Nephron progenitor cell (in vitro differentiated cells): ENCODE data around the gene STK10.

Source experiments
- DNase-seq: peaks from one replicate; pipeline ENCODE4 v3.0.0; 2021
- H3K27ac Mint-ChIP-seq: 2 replicates; pipeline ENCODE4 v1.8.0; 2021; ENCODE audit warnings: mild to moderate bottlenecking, moderate library complexity, mixed read lengths
- H3K27me3 Mint-ChIP-seq: 2 replicates; pipeline ENCODE4 v1.8.0; 2021; ENCODE audit warnings: mild to moderate bottlenecking, low read depth, mixed read lengths; ENCODE audit not compliant: poor library complexity
- H3K36me3 Mint-ChIP-seq: 2 replicates; pipeline ENCODE4 v1.8.0; 2021; ENCODE audit warnings: low read depth, mixed read lengths
- H3K4me1 Mint-ChIP-seq: 2 replicates; pipeline ENCODE4 v1.8.0; 2021; ENCODE audit warnings: mixed read lengths
- H3K4me3 Mint-ChIP-seq: 2 replicates; pipeline ENCODE4 v1.8.0; 2021; ENCODE audit warnings: mild to moderate bottlenecking, moderate library complexity, mixed read lengths
- H3K9me3 Mint-ChIP-seq: 2 replicates; pipeline ENCODE4 v1.8.0; 2021; ENCODE audit warnings: mild to moderate bottlenecking, moderate library complexity, mixed read lengths
- TF ChIP-seq, protein P1 (sequence below): fragments of 200-600 bp; sonication (generic); IDR thresholded peaks from 2 replicates; pipeline ENCODE4 v1.5.0; 2021; ENCODE audit warnings: antibody characterized with exemption

Gene STK10

DNA sequence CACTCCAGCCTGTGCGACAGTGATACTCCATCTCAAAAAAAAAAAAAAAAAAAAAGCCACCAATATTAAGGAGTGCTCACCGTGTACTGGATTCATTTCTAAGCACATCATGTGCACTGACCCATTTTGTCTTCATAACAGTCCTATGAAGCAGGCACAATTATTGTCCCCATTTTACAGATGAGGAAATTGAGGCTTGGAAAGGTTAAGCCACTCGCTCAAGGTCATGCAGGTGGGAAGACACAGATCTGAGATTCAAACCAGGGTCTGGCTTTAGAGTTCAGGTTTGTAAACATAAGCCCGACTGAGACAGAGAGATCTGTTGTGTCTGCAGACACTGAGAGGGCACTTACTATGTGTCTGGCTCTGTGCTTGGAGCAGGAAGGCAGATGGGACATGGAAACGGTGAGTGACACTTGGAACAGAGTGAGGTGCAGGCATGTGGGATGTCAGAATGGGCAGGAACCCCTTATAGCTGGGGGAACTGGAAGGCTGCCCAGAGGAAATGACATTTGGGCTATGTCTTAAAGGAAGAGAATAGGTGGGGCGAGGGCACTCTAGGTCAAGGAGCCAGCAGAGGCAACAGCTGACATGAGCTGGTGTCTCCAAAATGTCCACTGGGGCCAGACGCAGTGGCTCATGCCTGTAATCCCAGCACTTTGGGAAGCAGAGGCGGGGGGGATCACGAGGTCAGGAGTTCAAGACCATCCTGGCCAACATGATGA lies 69.9 kb downstream of the STK10 start:
- peak overlapping the region; percentile 37 for H3K27ac Mint-ChIP-seq
- no peaks in the 10 kb centered on the region for H3K27me3 Mint-ChIP-seq
- DNase-seq = no peak
- H3K36me3 Mint-ChIP-seq = peaks cover 14% of the 10 kb centered on the region
- no peaks in the 10 kb centered on the region for H3K9me3 Mint-ChIP-seq
- peaks cover 11% of the 10 kb centered on the region for H3K4me1 Mint-ChIP-seq
- TF ChIP-seq, protein P1, sequence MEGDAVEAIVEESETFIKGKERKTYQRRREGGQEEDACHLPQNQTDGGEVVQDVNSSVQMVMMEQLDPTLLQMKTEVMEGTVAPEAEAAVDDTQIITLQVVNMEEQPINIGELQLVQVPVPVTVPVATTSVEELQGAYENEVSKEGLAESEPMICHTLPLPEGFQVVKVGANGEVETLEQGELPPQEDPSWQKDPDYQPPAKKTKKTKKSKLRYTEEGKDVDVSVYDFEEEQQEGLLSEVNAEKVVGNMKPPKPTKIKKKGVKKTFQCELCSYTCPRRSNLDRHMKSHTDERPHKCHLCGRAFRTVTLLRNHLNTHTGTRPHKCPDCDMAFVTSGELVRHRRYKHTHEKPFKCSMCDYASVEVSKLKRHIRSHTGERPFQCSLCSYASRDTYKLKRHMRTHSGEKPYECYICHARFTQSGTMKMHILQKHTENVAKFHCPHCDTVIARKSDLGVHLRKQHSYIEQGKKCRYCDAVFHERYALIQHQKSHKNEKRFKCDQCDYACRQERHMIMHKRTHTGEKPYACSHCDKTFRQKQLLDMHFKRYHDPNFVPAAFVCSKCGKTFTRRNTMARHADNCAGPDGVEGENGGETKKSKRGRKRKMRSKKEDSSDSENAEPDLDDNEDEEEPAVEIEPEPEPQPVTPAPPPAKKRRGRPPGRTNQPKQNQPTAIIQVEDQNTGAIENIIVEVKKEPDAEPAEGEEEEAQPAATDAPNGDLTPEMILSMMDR = no peak
- H3K4me3 Mint-ChIP-seq = no peak overlapping the region

DNA sequence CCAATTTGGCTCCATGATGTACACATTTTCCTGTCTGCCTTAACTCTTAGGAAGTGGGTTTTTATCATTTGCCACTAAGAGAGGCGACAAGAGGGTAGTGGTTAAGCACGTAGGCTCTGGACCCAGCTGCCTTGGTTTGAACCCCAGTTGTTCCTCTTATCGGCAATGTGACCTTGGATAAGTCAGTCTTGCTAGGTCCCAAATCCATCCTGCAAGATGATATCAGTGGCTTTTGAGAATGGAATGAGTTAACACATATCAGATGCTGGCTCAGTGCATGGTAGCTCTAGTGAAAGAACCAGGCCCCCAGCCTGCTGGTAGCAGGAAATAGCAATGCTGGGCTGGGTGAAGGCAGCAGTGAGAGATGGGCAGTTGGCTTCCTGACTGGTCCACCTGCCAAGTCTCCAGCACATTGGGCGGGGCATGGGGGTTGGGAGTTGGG lies 72.5 kb downstream of the STK10 start:
- Mint-ChIP-seq H3K4me3 (no peak overlapping the region), H3K4me1 (peaks cover 23% of the 10 kb centered on the region), H3K36me3 (peaks cover 14% of the 10 kb centered on the region), H3K27ac (no peak overlapping the region), H3K9me3 (no peaks in the 10 kb centered on the region), H3K27me3 (no peaks in the 10 kb centered on the region)
- DNase-seq = no peak
- TF ChIP-seq, protein P1 = no peak

DNA sequence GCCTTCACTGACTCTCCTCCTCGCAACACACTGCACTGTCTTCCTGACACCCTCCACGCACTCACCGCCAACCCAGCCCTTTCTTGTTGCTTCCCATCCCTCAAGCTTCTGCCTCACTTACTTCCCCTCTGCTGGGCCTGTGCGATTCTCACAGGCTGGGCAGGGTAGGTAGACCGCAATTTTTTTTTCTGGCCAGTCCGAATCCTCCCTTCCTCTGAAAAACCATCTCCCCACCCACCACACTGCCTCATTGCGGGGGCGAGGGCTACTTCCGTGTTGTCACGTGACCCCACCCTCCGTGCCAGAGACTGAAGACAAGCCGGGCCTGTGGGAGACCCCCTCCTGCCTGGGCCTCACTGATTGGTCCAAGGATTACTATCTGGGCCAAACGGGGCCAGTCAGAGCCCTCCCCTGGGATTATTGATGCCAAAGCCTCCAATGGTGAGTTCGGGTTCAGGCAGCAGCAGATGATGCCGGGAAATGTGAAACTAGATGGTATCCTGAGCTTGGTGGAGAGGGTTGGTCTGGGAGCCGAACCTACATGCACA lies 73.1 kb downstream of the STK10 start:
- Mint-ChIP-seq H3K27me3 (peaks cover 2% of the 10 kb centered on the region), H3K27ac (peak overlapping the region; percentile 5), H3K4me1 (peaks cover 29% of the 10 kb centered on the region), H3K36me3 (peaks cover 14% of the 10 kb centered on the region), H3K9me3 (no peaks in the 10 kb centered on the region), H3K4me3 (no peak overlapping the region)
- TF ChIP-seq, protein P1 = no peak
- no peak for DNase-seq

DNA sequence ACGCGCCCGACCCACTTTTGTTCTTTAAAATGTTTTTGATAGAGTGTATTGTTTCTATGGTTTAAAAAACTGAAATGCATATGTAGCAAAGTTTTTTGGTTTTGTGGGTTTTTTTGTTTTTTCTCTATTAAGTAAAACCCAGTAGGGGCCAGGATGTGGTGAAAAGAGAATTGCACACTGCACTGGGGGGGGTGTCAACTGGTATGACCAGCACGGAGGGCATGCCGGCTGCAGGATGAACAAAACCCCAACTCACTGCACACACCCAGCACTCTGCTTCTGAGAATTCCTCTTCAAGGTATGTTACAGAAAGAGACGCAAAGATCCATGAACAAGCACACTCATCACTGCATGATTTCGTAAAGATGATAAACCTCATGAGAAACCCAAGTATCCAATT lies 75.0 kb downstream of the STK10 start:
- Mint-ChIP-seq H3K4me1 (peaks cover 24% of the 10 kb centered on the region), H3K9me3 (no peaks in the 10 kb centered on the region), H3K27me3 (peaks cover 2% of the 10 kb centered on the region), H3K36me3 (peaks cover 14% of the 10 kb centered on the region), H3K4me3 (no peak overlapping the region), H3K27ac (no peak overlapping the region)
- no peak for DNase-seq
- TF ChIP-seq, protein P1 = no peak

DNA sequence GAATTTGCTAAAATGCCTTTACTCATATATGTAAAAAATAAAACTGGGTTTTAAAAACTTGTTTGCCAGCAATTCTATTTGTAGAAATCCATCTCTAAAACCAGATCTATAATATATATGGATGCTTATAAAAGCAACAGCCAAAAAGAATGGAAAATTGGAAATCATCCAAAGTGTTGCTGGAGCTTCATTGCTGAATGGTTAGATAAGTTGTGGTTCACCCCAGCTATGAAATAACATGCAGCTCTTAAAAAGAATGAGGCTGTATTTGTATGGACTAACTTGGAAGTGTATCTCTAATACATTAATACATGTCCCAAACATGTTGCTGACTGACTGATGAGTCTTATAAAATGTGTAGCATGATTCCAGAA lies 76.2 kb downstream of the STK10 start:
- Mint-ChIP-seq H3K4me3 (no peak overlapping the region), H3K36me3 (peaks cover 13% of the 10 kb centered on the region), H3K4me1 (peaks cover 28% of the 10 kb centered on the region), H3K9me3 (no peaks in the 10 kb centered on the region), H3K27ac (no peak overlapping the region), H3K27me3 (peaks cover 2% of the 10 kb centered on the region)
- TF ChIP-seq, protein P1 = no peak
- DNase-seq = no peak
